HG03469 (cell line): ENCODE results near the gene SLC17A2.

Source experiments
- ATAC-seq: cut with Tn5 transposase; IDR thresholded peaks from one replicate; pipeline ENCODE4 v1.9.1; 2021; ENCODE audit warnings: mild to moderate bottlenecking, moderate library complexity, moderate number of reproducible peaks; ENCODE audit not compliant: unreplicated experiment

SLC17A2 gene

DNA sequence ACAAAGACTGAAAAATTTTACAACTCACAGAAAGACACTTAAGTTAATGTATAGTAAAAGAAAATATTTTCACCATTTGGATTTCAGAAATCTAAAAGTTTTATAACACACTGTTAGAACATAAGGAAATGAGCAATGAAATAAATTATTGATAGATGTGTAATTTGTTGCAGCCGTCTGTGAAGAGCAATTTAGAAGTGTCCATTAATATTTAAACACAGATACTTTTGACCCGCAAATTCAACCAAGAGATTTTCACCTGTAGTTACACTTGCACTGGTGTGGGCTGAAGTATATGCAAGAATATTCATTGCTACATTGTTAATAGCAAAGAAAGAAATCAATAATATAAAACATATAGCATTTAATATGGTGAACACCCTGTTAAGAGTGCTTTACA lies 41.9 kb downstream of the SLC17A2 start:
- no peak for ATAC-seq

DNA sequence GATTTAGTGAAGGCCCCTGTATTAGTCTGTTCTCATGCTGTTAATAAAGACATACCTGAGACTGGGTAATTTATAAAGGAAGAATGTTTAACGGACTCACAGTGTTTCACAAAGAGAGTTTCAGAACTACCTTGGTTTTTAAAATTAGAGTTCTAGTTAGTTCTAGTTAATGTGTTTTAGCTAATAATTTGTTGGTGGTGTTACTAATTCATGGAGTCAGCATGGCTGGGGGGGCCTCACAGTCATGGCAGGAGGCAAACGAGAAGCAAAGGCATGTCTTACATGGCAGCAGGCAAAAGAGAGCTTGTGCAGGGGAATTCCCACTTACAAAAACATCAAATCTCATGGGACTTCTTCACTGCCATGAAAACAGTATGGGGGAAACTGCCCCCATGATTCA lies 44.4 kb downstream of the SLC17A2 start:
- no peak for ATAC-seq

DNA sequence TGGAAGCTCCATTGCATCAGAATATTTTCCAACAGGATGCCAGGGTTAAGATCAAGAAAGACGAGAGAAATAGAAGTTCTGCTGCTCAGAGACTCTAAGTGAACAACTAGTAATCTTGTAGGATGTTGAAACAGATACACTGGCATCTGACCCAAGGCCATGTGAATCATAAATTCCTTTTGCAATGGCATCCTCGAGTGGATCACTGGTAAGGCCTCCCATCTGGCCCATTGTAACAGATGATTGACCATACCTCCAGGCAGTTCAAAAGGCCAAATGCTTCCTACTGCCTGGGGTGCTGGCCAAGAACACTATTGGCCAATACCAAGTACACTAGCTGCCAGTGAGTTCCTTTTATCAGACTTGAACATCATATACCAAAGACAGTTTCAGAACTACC lies 46.5 kb downstream of the SLC17A2 start:
- ATAC-seq: no peak

DNA sequence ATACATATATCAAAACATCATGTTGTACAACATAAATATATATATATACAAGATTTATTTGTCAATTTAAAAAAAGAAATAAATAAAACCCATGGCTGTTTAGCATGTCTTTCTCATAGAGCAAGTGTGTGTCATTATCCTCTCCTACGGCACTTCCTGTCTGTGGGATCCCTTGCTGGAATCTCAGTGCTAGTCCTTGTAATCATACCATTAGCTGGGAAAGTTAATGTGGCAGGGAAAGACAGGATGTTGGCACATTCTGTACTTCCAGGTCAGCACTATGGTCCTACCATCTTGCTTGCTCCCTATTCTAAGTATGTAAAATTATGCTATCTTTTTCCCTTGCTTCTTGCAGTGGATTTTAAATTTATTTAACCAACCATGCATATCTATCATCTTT lies 47.0 kb downstream of the SLC17A2 start:
- no peak for ATAC-seq

DNA sequence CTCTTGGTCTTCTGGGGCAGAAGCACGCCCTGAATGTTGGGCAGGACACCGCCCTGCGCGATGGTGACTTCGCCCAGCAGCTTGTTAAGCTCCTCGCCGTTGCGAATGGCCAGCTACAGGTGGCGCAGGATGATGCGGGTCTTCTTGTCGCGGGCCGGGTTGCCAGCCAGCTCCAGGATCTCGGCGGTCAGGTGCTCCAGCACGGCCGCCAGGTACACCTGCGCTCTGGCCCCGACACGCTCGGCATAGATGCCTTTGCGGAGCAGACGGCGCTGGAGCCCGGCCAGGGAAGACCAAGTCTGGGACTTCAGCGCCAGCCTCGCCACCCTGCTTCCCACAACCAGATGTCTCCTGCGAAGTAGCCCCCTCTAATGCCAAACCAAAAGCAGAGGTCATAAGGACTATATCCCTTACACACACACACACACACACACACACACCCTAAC lies 48.4 kb downstream of the SLC17A2 start:
- ATAC-seq: no peak

DNA sequence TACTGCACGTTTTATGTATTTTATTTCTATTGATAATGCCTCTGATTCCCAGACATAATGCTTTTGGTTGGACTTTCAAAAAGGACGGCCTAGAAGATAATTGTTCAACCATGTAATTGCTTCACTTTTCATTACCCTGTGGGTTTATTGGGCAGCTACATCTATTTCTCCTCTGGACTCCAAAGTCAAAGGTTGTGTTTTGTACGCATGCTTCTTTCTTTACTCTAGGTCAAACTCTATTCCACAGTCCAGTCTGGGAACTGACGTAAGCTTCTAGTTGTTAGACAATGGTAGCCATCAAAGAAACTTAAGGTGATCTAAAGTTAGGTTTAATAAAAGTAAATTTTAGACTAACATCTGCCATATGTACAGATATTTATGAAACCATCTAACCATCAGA lies 49.9 kb downstream of the SLC17A2 start:
- no peak for ATAC-seq

DNA sequence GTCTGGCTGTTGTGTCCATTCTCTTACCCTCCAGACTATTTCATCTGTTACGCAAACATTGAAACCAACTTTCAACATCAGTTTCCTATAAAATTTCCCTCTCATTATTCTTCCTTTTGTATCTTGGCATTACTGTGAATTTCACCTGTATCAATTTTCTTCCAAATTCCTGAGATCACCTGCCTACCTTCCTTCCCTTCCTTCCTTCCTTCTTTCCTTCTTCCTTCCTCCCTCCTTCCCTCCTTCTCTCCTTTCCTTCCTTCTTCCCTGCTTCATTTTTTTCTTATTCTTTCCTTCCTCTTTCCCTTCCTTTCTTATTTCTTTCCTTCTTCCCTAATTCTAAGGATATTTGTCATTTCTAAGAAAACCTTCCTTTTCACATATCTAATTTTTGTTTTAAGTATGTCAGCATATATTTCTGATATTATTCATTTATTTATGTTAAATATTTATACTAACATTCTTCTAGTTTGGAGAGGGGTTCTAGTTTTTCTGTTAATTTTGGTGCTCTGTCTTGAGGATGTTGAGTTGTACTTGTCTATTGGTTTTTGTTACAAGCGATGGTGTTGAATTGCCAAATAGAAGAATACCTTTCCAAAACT lies 51.7 kb downstream of the SLC17A2 start:
- no peak for ATAC-seq

DNA sequence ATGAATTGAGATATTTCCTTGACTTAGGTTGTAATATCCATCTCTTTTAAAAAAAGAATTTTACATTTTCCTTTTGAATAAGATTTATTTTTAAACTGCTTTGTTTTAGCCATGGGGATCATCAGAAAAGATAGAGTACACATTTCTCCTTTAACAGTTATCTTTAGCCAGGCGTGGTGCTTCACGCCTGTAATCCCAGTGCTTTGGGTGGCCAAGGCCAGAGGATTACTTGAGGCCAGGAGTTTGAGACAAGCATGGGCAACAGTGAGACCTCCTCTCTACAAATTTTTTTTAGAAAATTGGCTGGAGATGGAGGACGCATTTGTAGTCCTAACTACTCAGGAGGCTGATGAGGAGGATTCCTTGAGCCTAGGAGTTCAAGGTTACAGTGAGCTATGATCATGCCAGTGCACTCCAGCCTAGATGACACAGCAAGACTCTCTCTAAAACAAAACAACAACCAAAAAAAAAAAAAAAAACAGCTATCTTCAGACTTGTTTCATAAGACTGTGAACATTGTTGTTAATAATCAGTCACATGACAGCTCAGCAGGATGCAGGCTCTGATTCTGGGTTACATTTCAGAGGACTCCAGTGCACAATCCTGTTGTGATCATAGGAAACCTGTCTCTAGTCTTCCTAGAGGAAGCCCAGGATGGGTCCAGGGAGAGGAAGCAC lies 54.4 kb downstream of the SLC17A2 start:
- ATAC-seq: no peak

DNA sequence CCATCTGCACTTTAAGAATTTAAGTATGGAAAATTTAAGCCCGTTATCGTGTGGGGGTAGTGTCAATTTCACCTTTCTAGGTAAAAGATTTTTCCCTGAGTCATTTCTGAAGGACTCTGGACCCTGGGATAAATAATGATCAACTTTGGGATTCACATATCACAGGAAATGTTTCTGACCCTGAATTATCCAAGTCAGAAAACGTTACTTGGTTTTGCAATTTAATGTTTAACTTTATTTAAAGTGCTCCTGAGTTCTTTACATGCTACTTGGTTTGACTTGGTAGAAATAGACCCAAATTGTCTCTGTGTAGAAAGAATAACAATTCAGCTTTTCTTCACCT lies 55.0 kb downstream of the SLC17A2 start:
- ATAC-seq: no peak

DNA sequence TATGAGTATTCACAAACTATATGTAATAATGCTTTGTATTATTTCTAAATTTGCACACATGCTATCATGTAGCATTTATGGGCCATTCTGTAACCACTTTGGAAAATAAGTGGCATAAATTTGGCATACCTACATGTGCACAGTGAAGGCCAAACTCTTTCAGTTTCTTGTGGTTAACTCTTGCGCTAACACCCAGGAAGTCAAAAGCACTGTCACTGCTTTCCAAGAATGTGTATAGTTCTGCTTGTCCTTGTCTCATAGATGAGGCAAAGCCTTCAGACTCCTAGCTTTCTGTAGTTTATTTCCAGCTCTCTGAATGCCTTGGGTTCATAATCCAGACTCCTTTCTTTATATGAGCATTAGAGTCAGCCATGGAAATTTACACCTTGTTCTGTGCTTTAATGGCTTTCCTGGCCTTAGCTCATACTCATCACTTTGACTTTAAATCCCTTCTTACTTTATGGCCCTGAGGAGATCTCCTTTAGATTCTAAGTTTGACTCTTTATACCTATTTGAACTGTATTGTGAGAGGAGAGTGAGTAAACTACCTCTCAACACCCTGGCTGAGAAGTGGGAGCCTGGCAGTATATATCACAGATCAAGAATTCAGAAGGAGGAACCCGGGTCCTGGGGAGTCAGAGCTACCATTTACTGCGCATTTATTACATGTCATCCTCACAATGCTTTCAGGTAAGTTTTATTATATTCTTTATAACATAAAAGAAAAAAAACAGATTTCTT lies 55.5 kb downstream of the SLC17A2 start:
- no peak for ATAC-seq

DNA sequence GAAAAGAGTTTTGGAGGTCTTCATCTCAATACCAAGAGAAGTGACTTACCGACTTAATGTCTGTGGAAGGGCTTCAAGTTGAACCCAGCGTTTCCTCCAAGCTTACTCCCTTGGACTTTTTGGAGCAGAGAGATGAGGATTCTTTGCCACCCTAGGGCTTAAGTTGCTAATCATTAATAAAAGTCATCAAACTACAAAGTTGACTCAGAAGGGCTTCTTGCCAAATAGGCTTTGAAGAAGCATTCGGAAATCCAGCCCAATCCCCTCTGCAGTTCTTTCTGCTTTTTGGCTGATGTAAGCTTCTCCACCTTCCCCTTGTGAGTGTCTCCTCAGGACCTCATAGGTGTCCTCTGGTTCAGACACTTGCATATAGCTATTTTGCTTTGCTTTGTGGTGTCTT lies 56.4 kb downstream of the SLC17A2 start, which contains the start of gene SLC17A3:
TSS of gene SLC17A3 (minus strand) at position 126 of the 400 bp plus-strand sequence. CDS start 5,856 bp downstream, outside the sequence.
- ATAC-seq: no peak

DNA sequence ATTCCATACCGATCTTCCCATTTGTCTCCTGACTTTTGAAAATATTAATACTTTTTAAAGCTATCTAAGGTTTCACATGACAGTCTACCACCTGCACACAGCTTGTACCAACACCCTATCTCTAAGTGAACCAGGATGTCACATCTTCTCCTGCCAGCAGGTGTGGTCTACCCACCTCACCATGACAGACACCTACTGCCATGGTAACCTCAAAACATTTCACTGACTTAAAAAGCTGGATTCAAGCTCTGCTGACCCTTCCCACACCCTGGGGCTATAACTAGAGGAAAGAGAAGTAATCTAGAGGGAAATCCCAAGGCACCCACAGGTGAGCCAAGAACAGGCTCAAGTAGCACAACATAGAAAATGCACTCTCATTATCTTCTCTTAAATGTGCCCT lies 57.7 kb downstream of the SLC17A2 start:
- ATAC-seq: no peak

DNA sequence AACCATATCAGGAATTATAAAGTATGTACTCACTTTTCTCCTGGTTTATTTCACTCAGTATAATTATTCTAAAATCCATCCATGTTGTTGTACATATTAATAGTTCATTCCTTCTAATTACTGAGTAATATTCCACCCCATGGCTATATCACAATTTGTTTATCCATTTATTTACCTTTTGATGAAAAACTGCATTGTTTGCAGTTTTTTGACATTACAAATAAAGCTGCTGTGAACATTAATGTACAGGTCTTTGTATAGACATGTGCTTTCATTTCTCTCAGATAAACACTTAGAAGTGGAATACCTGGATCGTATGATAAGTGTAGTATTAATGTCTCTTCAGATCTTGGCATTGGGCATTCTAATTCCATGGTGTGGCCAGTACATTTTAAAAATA lies 60.7 kb downstream of the SLC17A2 start:
- ATAC-seq: no peak

DNA sequence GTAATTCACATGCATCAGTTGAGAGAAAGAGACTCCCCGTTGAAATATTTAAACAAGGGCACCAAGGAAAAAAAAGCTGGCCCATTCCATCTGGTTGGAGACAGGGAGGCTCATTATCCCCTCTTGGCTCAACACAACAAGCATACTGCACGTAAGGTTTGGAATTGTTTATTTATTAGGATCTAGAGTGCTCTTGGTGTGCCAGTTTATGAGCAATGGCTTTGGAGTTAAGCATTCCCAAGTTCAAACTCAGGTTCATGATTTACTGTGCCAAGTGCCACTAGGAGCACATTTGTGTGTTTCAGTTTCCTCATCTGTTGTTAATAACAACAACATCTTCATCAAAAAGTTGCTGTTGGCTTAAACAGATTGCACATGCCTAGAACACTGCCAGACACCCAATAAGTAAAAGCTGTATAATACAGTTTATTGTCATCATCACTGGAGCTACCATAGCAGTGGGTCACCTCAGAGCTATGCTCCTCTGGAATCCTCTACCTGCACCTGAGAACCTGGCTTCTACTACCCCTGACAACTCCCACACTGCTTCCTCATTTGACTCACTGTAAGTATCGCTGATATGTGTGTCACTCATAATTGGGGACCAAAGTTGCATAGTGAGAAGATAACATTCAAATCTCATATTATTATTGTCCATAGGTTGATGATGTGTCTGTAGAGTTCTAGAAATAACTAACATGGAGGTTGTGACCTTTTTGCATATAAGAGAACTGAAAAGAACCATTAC lies 61.9 kb downstream of the SLC17A2 start:
- ATAC-seq: no peak

DNA sequence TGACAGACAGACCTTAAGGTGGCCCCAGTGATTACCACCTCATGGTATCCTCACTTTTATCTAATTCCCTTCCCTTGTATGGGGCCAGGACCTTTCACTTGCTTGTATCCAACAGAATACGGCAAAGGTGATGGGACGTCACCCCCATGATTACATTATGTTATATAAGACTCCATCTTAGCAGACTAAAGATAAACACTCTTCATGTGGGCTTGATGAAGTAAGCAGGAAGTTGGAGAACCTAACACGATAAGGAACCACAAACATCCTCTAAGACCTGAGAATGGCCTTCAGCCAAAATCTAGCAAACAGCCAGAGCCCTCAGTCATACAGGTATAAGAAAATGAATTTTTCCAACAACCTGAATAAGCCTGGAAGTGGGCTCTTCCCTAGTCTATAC lies 64.5 kb downstream of the SLC17A2 start:
- no peak for ATAC-seq

DNA sequence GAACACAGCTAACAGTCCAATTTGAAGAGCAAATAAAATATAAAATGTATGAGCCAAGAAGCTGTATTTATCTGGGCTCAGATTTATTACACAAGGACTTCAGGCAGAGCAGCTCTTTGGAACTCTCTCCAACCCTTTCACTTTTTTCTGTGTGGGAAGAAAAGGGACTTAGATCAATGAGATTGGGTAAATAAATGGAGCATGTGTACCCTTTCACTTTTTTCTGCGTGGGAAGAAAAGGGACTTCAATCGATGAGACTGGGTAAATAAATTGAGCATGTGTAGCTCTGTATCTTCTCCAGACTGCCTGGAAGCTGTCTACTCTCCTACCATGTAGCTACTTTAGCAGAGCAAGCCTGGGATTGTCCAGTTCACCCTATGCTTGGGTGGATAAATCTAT lies 67.1 kb downstream of the SLC17A2 start:
- no peak for ATAC-seq
